BE2C (cell line): Measurements from ENCODE around the gene EHBP1.

Source experiments
- DNase-seq: peaks from one replicate; pipeline ENCODE4 v3.0.0-alpha.2; 2020
- H3K27me3 ChIP-seq: fragments of 250-450 bp; sonication (Bioruptor Pico); 2 replicates; pipeline ENCODE4 v1.5.1; 2020; ENCODE audit warnings: mild to moderate bottlenecking
- H3K36me3 ChIP-seq: fragments of 250-450 bp; sonication (Bioruptor Pico); 2 replicates; pipeline ENCODE4 v1.5.1; 2020; ENCODE audit warnings: mild to moderate bottlenecking
- H3K4me1 ChIP-seq: fragments of 250-450 bp; sonication (Bioruptor Pico); 2 replicates; pipeline ENCODE4 v1.5.1; 2020
- H3K4me3 ChIP-seq: 2 replicates; pipeline ENCODE4 v1.5.1; 2011; ENCODE audit warnings: low read depth, low read length
- H3K9me3 ChIP-seq: fragments of 250-450 bp; sonication (Bioruptor Pico); 2 replicates; pipeline ENCODE4 v1.5.1; 2020
- TF ChIP-seq, protein P1 (sequence below): IDR thresholded peaks from 2 replicates; pipeline ENCODE4 v1.5.1; 2012; ENCODE audit warnings: mild to moderate bottlenecking, low read depth, low read length

Gene EHBP1

DNA sequence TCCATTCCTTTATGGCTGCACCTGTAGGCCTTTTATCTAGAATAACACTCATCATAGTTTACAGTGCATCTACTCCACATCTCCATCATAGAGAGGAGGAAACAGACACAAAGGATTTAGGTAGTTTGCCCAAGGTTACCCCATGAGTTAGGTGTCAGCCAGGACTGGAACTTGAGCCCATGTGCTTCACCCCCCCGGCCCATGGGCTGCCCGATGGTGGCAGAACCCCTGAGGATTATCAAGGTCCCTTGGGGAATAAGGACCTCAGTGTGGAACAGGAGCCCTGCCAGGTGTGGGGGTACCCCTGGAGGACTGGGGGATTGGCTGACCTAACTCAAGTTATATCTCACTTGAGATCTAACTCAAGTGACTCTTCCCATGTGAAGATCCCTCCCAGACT is 198.8 kb downstream of the EHBP1 start:
- no peaks in the 10 kb centered on the region for H3K4me1 ChIP-seq
- no peak for DNase-seq
- H3K4me3 ChIP-seq = no peak overlapping the region
- no peaks in the 10 kb centered on the region for H3K36me3 ChIP-seq
- TF ChIP-seq, protein P1, sequence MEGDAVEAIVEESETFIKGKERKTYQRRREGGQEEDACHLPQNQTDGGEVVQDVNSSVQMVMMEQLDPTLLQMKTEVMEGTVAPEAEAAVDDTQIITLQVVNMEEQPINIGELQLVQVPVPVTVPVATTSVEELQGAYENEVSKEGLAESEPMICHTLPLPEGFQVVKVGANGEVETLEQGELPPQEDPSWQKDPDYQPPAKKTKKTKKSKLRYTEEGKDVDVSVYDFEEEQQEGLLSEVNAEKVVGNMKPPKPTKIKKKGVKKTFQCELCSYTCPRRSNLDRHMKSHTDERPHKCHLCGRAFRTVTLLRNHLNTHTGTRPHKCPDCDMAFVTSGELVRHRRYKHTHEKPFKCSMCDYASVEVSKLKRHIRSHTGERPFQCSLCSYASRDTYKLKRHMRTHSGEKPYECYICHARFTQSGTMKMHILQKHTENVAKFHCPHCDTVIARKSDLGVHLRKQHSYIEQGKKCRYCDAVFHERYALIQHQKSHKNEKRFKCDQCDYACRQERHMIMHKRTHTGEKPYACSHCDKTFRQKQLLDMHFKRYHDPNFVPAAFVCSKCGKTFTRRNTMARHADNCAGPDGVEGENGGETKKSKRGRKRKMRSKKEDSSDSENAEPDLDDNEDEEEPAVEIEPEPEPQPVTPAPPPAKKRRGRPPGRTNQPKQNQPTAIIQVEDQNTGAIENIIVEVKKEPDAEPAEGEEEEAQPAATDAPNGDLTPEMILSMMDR = no peak
- no peaks in the 10 kb centered on the region for H3K9me3 ChIP-seq
- H3K27me3 ChIP-seq = no peaks in the 10 kb centered on the region

DNA sequence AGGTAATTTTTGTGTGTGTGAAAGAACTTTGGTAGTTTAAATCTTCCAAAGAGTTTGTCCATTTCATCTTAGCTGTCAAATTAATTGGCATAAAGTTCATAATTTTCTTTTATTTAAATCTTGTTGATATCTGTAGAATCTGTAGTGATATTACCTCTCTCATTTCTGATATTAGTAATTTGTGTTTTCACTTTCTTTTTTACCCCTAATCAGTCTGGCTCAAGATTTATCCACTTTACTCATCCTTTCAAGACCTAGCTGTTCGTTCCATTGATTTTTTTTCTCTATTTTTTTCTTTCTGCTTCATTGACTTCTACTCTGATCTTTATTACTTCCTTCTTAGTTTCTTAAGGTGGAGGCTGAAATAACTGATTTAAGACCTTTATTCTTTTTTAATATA is 202.6 kb downstream of the EHBP1 start:
- H3K4me3 ChIP-seq = no peak overlapping the region
- H3K27me3 ChIP-seq = no peaks in the 10 kb centered on the region
- H3K9me3 ChIP-seq = no peaks in the 10 kb centered on the region
- H3K36me3 ChIP-seq = no peaks in the 10 kb centered on the region
- no peaks in the 10 kb centered on the region for H3K4me1 ChIP-seq
- no peak for DNase-seq
- TF ChIP-seq, protein P1 = no peak

DNA sequence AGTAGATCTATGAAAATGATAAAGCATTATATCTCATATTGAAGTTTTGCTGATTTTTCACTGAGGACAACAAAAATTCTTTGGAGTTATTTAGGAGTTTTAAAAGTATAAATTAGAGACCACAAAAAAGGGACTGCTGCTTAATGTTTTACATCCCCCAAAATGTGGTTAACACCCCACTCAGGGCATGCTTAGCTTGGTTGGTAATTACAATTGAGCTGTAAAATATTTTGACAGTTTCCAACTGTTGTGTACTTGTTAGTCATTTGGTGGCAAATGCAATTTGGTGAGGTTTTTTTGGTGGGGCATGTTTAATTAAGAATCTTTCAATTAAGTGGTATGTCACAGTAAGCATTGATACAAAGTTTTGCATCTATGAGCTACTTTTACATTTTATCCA is 207.8 kb downstream of the EHBP1 start:
- no peaks in the 10 kb centered on the region for H3K9me3 ChIP-seq
- no peaks in the 10 kb centered on the region for H3K27me3 ChIP-seq
- no peaks in the 10 kb centered on the region for H3K36me3 ChIP-seq
- TF ChIP-seq, protein P1 = no peak
- no peak overlapping the region for H3K4me3 ChIP-seq
- H3K4me1 ChIP-seq = no peaks in the 10 kb centered on the region
- DNase-seq = no peak

DNA sequence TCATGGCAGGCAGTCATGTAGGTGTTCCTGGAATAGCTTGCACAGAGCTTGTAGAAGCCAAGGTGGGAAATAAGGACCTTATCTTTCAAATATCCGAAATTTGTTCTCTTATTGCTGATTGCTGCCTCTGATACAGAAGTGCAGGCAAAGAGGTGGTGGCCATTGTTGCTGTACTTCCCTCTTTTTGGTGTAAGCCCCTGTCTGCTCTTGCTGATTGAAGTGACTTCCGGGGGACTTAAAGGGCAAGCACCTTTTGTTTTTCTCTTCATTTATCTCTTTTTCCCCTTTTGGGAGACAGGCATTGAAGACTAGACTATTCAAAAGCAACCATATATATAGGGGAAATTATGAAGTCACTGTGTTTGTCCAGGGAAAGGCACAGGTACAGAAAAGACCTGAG is 213.5 kb downstream of the EHBP1 start:
- no peak overlapping the region for H3K4me3 ChIP-seq
- no peaks in the 10 kb centered on the region for H3K9me3 ChIP-seq
- no peak for DNase-seq
- no peaks in the 10 kb centered on the region for H3K4me1 ChIP-seq
- H3K36me3 ChIP-seq = no peaks in the 10 kb centered on the region
- H3K27me3 ChIP-seq = no peaks in the 10 kb centered on the region
- TF ChIP-seq, protein P1 = no peak

DNA sequence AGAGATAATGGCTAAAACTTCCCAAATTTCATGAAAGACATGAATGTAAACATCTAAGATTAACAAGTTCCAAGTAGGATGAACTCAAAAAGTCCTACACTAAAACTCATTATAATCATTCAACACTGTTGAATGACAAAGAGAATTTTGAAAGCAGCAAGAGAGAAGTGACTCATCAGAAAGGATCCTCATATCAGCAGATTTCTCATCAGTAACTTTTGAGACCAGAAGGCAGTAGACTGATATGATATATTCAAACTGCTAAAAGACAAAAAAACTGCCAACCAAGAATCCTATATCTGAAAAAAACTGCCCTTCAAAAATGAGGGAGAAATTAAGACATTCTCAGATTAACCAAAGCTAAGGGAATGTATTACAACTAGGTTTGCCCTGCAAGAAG is 214.6 kb downstream of the EHBP1 start:
- DNase-seq = no peak
- no peaks in the 10 kb centered on the region for H3K27me3 ChIP-seq

DNA sequence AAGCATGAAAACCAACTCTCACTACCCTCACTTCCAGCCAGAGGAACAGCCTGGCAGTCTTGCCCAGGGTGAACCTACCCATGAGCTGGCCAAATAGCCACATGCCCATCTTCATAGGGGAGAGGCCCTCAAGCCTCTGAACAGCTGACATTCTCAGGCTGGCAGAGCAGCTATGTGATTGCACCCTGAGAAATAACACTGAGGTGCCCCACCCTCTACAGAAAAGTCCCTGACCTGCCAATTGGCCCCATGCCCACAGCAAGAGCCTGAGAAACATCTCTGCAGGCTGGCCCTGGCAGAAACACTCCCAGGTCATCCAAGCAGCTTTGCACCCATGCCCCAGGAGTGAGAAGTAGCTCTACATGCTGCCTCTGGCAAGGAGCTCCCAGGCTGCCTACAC is 217.7 kb downstream of the EHBP1 start:
- Histone ChIP-seq H3K4me1 (no peaks in the 10 kb centered on the region), H3K9me3 (no peaks in the 10 kb centered on the region), H3K27me3 (no peaks in the 10 kb centered on the region), H3K36me3 (no peaks in the 10 kb centered on the region), H3K4me3 (no peak overlapping the region)
- TF ChIP-seq, protein P1 = no peak
- DNase-seq = no peak

More for the DNA sequence above, 214.6 kb downstream of the EHBP1 start:
- no peaks in the 10 kb centered on the region for H3K9me3 ChIP-seq
- no peak overlapping the region for H3K4me3 ChIP-seq
- H3K4me1 ChIP-seq = no peaks in the 10 kb centered on the region
- no peaks in the 10 kb centered on the region for H3K36me3 ChIP-seq
- TF ChIP-seq, protein P1 = no peak
